Measurements from ENCODE around the gene USP5.

- TF ChIP-seq EZH2 (IDR thresholded peaks at IDR 0.05) (no peak), POLR2AphosphoS5 (IDR thresholded peaks at IDR 0.05; ENCODE audit: borderline replicate concordance, low read depth, low read length) (no peak)
These were observed 63.9 kb downstream of the USP5 start for GRCh38 chr12:6915789-6916285.

Measured in SK-N-MC (cell line).